Rectal smooth muscle tissue (tissue), 1 donor: Measurements from ENCODE around the gene PSG4.
"Not testable (repeated sequence)": the region's sequence is repeated elsewhere in the genome, so short reads cannot be mapped to it uniquely, and the experiment has no call there.

Source experiments
- H3K27ac ChIP-seq: one replicate; pipeline ENCODE4 v1.7.0; 2013; ENCODE audit warnings: low read depth, low read length, inconsistent platforms
- H3K27me3 ChIP-seq: one replicate; pipeline ENCODE4 v1.7.0; 2013; ENCODE audit warnings: low read length; ENCODE audit not compliant: control insufficient read depth, insufficient read depth
- H3K36me3 ChIP-seq: one replicate; pipeline ENCODE4 v1.7.0; 2013; ENCODE audit warnings: low read length; ENCODE audit not compliant: control insufficient read depth, insufficient read depth
- H3K4me1 ChIP-seq: one replicate; pipeline ENCODE4 v1.7.0; 2013; ENCODE audit warnings: low read length; ENCODE audit not compliant: control insufficient read depth, insufficient read depth
- H3K4me3 ChIP-seq: one replicate; pipeline ENCODE4 v1.7.0; 2013; ENCODE audit warnings: low read length
- H3K9ac ChIP-seq: one replicate; pipeline ENCODE4 v1.7.0; 2013; ENCODE audit warnings: low read length

The PSG4 gene

DNA sequence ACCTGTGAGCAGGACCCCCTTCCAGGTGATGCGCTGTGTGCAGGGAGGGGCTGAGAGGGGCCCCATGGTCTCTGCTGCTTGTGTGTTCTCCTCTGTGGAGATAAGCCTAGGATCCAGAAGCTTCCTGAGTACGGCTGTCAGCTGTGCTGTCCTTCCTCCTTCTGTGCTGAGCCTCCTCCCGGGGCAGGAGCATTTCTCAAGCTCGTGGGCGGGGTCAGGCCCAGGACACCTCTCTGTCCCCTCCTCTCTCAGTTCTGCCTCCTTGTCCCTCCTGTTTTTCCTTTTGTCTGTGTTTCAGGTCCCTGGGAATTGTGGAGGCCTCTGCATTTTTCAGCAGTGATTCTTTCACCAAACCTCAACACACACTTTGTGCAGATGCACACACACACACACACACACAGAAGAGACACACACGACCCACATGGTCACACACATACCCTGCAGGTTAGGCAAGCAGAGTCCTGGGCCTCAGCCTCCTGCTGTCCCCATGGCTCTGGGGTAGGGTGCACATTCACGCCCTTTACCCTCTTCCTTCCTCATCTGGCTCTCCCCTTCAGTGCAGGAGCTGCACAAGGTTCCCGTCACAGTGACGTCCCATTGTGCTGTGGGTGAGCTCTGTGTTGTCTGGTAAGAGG is at the start of gene PSG4:
Gene PSG4 (minus strand): TSS at position 168 of the 635 bp plus-strand sequence. CDS start 102 bp downstream, at position 66.
- H3K4me1 ChIP-seq, H3K4me3 ChIP-seq, H3K36me3 ChIP-seq, H3K27ac ChIP-seq, H3K9ac ChIP-seq, H3K27me3 ChIP-seq: not testable (repeated sequence)

DNA sequence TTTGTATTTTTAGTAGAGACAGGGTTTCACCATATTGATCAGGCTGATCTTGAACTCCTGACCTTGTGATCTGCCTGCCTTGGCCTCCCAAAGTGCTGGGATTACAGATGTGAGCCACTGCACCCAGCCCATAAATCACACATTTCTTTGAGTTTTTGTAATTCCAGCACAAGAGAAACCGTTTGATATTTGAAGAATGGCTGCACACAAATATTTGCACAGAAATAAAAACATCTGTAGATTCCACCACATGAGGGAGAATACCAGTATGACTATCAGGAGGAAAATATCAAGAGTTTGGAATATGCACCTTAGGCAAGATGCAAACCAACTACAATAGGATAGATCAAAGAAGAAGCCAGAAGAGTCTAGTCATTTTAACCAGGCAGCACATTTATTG is 46.0 kb upstream of the PSG4 start:
- not testable (repeated sequence) for H3K4me1 ChIP-seq, H3K4me3 ChIP-seq, H3K27me3 ChIP-seq, H3K9ac ChIP-seq, H3K27ac ChIP-seq, H3K36me3 ChIP-seq

DNA sequence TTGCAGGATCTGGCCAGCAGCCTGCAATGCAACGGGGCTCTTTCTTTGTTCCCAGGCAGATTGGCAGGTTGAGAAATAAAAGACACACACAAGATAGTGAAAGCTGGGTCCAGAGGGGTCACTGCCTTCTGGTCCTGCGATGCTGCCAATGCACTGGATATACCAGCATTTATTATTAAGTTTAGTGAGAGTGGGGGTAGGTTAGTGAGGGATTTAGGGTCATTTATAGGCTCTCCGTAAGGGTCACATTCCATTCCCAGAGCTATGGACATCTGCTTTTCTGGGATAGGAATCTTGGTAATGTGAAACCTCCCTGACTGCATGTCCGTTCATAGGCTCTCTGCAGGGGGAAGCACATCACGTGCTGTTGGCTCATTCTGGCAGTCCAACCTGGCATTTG is 44.9 kb upstream of the PSG4 start:
- not testable (repeated sequence) for H3K4me1 ChIP-seq, H3K4me3 ChIP-seq, H3K9ac ChIP-seq, H3K27ac ChIP-seq, H3K27me3 ChIP-seq, H3K36me3 ChIP-seq

DNA sequence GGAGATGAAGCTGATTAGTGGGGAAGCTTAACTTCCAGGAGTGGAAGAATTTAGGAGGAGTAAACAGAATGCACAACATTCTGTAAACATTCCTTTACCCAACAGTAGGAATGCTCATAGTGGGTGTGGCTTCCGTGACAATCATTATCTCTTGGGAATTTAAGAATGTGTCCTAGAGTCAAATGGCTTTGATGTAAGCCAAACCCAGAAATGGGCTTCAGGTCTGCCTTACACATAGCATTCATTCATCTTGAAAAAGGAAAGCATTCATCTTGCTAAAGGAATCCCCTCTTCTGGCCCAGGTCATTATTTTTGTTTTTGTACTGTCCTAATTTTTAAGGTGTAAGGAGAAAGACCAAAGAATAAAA is 43.2 kb upstream of the PSG4 start:
- H3K4me3 ChIP-seq, H3K9ac ChIP-seq, H3K27me3 ChIP-seq, H3K36me3 ChIP-seq, H3K4me1 ChIP-seq, H3K27ac ChIP-seq: not testable (repeated sequence)

DNA sequence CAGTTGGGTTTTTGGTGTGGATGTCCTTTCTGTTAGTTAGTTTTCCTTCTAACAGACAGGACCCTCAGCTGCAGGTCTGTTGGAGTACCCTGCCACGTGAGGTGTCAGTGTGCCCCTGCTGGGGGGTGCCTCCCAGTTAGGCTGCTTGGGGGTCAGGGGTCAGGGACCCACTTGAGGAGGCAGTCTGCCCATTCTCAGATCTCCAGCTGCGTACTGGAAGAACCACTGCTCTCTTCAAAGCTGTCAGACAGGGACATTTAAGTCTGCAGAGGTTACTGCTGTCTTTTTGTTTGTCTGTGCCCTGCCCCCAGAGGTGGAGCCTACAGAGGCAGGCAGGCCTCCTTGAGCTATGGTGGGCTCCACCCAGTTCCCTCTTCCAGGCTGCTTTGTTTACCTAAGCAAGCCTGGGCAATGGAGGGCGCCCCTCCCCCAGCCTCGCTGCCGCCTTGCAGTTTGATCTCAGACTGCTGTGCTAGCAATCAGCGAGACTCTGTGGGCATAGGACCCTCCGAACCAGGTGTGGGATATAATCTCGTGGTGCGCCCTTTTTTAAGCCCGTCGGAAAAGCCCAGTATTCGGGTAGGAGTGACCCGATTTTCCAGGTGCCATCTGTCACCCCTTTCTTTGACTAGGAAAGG is 41.9 kb upstream of the PSG4 start:
- H3K36me3 ChIP-seq, H3K27me3 ChIP-seq, H3K4me1 ChIP-seq, H3K9ac ChIP-seq, H3K27ac ChIP-seq, H3K4me3 ChIP-seq: not testable (repeated sequence)

DNA sequence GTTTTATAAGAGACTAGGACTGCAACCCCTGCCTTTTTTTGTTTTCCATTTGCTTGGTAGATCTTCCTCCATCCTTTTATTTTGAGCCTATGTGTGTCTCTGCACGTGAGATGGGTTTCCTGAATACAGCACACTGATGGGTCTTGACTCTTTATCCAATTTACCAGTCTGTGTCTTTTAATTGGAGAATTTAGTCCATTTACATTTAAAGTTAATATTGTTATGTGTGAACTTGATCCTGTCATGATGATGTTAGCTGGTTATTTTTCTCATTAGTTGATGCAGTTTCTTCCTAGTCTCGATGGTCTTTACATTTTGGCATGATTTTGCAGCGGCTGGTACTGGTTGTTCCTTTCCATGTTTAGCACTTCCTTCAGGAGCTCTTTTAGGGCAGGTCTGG is 40.4 kb upstream of the PSG4 start:
- H3K4me1 ChIP-seq, H3K27me3 ChIP-seq, H3K9ac ChIP-seq: not testable (repeated sequence)

DNA sequence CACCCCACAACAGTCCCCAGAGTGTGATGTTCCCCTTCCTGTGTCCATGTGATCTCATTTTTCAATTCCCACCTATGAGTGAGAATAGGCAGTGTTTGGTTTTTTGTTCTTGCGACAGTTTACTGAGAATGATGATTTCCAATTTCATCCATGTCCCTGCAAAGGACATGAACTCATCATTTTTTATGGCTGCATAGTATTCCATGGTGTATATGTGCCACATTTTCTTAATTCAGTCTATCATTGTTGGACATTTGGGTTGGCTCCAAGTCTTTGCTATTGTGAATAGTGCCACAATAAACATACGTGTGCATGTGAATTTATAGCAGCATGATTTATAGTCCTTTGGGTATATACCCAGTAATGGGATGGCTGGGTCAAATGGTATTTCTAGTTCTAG is 36.8 kb upstream of the PSG4 start:
- H3K4me1 ChIP-seq, H3K9ac ChIP-seq, H3K36me3 ChIP-seq, H3K27ac ChIP-seq, H3K27me3 ChIP-seq, H3K4me3 ChIP-seq: not testable (repeated sequence)

More for the DNA sequence above, 40.4 kb upstream of the PSG4 start:
- H3K4me3 ChIP-seq, H3K27ac ChIP-seq, H3K36me3 ChIP-seq: not testable (repeated sequence)

DNA sequence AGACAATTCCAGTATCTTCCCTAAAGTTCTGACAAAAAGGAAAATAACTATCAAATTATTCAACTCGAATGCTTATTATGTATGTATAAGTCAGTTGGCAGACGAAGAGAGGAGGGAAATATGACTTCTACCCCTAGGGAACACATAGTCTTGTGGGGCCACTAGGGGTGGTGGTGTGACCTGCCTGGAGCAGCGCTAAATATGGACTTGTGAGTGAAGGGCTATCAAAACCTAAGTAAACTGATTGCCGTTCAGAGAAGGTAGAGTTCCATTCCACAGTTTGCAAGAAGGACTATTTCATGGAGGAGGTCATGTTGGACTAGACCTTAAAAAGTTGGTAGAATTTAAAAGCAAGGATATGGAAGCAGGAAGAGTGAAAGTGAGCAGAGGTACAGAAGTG is 32.8 kb upstream of the PSG4 start:
- not testable (repeated sequence) for H3K27me3 ChIP-seq, H3K9ac ChIP-seq, H3K4me3 ChIP-seq, H3K36me3 ChIP-seq, H3K4me1 ChIP-seq, H3K27ac ChIP-seq

DNA sequence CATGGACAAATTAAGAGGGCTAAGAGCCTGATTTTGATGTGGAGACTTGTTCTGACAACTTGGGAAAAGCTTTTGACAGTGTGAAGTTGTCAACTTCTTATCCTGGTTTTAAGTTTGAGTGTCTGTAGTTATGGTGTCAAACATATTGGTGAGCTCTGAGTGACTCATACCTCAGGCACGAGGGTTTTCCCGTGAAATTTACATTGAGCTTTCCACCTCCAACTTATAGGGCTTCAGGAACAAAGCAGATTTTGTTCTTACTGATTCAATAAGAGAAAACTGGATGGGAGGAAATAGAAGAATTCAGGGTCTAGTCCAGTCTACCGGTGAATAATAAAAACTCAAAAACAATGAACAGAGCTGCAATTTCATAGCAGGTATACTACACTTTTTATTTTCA is 30.2 kb upstream of the PSG4 start:
- H3K4me3 ChIP-seq, H3K9ac ChIP-seq, H3K4me1 ChIP-seq, H3K27ac ChIP-seq, H3K27me3 ChIP-seq, H3K36me3 ChIP-seq: not testable (repeated sequence)

DNA sequence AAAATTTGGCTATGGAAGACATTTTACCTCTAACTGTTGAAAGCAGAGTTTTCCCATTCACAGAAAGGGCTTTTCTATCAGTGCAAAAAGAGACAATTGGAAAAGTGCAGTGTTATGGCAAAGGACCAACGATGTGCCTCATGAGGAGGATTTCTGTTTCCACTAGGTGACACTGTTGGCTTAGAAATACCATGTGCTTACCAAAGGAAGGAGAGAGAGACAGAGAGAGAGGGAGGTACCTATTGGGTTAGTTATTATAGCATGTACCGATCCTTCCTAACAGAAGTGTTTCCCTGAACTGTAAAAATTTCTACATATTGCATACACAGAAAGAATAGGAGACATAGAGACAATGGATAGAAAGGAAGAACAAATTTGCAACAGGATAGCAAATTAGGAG is 23.9 kb upstream of the PSG4 start:
- H3K27ac ChIP-seq: no peak overlapping the region
- H3K4me3 ChIP-seq: no peak overlapping the region
- no peaks in the 10 kb centered on the region for H3K36me3 ChIP-seq
- no peaks in the 10 kb centered on the region for H3K4me1 ChIP-seq
- H3K27me3 ChIP-seq: no peaks in the 10 kb centered on the region
- no peak overlapping the region for H3K9ac ChIP-seq

DNA sequence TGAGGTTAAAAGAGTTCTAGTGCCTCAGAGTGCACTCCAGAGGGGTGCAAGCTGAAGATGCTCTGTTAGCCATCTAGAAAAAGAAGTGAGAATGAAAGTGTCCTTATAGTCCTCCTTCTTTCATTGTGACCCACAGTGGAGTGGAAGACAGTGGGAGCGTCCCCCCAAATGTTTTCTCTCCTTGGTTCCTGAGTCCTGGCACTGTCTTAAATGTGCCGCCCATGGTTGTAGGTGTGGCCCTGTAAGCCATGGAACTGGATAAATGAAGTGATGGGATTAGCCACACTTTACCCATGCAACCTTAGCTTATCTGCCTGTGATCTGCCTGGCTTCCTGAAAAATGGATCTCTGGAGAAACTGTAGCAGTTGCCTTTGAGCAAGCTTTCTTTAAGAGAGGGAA is 23.3 kb upstream of the PSG4 start:
- not testable (repeated sequence) for H3K36me3 ChIP-seq, H3K4me3 ChIP-seq, H3K27me3 ChIP-seq, H3K9ac ChIP-seq, H3K4me1 ChIP-seq, H3K27ac ChIP-seq

DNA sequence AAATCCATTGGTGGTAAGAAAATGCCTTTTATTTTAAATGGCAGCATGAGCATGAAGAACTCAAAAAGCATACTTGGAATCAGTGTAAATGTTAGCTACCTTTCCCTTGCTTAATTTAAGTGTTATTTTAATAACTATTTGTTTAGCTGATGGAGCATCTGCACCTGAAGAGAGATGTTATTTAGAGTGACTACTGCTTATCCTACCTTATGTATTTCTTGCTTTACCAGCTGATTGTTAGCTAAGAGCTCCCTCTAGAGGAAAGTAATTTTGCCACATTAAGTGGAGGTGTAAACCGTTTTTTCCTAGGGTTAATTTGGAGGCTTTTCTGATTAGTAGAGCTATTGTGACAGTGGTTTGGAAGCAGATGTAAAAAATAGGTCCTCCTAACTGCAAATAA is 21.5 kb upstream of the PSG4 start:
- H3K9ac ChIP-seq, H3K36me3 ChIP-seq, H3K4me1 ChIP-seq, H3K4me3 ChIP-seq, H3K27ac ChIP-seq, H3K27me3 ChIP-seq: not testable (repeated sequence)

DNA sequence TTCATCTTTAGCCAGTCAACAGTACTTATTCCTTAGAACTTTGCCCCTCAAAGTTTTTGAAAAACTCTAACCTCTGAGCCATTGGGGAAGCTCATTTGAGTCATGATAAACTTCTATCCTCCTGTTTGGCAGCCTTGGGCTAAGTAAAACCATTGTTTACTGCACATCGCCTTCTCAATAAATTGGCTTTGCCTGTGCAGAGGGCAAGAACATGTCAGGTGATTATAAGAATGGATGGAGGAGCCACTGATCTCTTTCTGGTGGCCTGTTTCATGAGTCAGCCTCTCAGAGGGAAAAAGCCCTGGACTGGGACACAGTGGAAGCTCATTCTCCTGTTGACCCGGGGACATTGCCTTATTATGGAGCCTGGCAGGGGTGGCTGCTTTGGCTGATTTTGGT is 19.4 kb upstream of the PSG4 start:
- no peaks in the 10 kb centered on the region for H3K4me1 ChIP-seq
- no peaks in the 10 kb centered on the region for H3K27me3 ChIP-seq
- no peak overlapping the region for H3K9ac ChIP-seq
- H3K4me3 ChIP-seq: no peak overlapping the region
- no peak overlapping the region for H3K27ac ChIP-seq
- H3K36me3 ChIP-seq: no peaks in the 10 kb centered on the region
